SKM-1 (cell line): ENCODE results near the gene TRIM46.
A peak's percentile ranks its signal among the peaks of the same experiment; 100 is the strongest.

Source experiments
- DNase-seq: peaks from one replicate; lab custom pipeline; 2025; ENCODE audit not compliant: unreplicated experiment; lab: John Stamatoyannopoulos, UW

Gene TRIM46

GRCh38 chr1:155173478-155174323 lies at the start of gene TRIM46:
Gene TRIM46, plus strand, starts transcription at chr1:155173849. Its CDS starts 118 bp downstream, at chr1:155173967.
- DNase-seq = no peak

GRCh38 chr1:155124503-155125463 lies 48.9 kb upstream of the TRIM46 start:
- DNase-seq = no peak

- no peak for DNase-seq
These were observed 48.1 kb upstream of the TRIM46 start for GRCh38 chr1:155125511-155125945.

DNA sequence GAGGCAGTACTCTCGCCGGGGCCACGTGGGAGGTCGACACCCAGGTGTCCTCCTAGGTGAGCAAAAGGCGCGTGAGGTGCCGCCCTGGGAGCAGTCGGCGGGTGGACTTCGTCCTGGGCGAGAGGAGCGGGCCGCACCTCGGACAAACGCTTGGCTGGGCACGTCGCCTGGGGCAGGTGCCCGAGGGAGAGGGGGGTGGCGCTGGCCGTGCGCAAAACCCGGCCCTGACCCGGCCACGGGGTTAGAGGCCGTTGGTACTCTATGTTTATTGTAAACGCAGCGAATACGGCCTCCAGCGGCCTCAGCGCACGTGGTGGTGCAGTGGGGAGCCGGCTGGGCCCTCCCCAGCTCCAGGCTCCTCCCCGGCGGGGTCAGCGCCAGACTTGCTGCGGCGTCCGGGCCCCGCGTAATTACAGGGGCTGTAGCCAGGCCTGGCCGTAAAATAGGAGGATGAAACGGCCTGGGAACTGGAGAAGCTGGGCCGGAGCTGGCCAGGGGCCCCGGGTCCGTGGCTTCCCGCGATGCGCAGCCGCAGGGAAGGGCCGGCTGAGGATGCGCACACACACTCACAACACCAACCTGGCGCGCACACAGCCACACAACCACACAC lies 47.6 kb upstream of the TRIM46 start:
- DNase-seq = no peak

DNA sequence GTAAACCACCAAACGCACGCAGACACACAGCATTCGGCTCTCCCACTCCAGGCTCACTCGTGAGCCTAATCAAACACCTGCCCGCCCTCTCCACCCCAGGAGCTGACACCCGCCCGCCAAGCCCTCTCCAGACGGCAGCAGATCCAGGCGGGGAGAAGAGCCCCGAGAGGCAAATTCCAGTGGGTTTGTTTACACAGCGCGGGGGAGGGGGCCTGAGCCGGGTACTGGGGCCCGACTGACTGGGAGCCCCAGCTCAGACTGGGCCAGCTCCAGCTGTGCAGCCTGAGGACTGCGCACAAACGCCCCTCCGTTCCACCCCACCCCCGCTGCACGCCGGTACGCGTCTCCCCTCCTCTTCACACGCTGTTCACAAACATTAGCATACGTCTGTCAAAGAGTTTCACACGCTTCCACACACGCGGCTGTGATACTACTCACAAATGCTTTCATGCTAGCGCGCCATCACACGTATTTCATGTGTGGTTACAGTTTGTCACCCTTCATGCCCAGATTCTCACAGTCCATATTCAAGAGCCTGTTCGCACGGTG lies 47.0 kb upstream of the TRIM46 start:
- DNase-seq = no peak

GRCh38 chr1:155127105-155127966 lies 46.3 kb upstream of the TRIM46 start, which contains the start of gene EFNA1:
Gene EFNA1, plus strand, starts transcription at chr1:155127876. Its CDS starts 102 bp downstream, at chr1:155127978.
- no peak for DNase-seq

DNA sequence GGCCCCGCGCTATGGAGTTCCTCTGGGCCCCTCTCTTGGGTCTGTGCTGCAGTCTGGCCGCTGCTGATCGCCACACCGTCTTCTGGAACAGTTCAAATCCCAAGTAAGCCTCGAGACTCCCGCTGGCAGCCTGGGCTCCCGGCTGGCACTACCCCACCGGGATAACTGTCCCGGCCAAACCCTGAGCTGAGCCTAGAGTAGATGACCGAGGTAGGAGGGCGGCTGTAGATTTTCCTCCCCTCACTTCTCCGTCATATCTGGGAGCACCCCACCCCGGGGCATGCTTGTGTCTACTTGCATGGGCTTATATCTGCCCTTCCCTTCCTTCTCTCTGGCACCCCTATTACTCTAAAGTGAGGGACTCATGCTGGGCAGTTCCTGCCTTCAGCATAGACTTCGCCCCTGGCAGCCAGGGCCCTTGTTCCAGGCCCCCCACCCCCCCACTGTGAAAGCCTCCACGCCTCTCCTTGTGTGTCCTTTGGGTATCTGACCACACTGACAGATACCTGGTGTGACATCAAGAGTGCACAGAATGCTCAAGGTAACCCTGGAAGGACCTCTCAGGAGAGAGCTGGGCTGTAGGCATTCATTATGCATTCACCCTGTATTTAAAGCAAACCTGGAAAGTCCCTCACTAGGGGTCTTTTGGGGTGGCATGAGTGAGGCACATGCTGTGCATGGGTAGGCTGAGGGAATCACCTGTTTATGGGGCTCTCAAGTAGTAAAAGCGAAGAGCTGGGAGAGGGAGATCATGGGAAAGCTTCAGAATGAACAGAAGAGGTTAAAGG lies 45.5 kb upstream of the TRIM46 start:
- DNase-seq = no peak

DNA sequence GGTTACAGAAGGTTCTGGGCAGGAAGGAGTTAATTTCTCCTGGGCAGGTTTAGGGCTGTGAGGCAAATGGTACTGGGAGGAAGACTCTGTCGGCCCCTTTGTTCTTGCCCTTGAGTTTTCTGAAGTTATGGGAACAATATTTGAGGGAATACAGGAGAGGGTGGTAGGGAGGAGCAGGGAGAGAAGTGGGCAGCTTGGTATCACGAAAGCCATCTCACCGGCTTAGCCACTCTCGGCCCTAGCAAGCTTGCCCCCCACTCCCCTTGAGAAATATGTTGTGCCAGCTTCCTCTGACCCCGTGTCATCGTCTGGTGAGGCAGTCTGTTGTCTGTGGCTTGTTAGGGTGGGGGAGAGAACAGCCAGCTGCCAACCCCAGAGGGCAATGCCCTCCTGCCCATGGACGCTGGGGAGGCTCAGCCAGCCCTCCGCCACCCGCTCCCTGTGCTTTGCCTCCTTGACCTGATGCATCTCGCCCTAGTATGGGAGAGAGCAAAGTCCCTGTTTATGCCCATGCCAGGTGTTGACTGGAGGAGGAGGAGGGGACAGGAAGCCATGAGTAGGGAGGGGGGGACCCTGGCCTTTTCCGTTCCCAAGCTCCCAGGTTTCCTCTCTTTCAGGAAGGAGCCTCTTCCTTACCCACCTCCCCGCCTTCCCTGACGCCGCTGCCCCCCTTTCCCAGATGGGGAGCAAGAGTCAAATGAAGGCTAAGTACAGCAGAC lies 44.7 kb upstream of the TRIM46 start:
- no peak for DNase-seq

DNA sequence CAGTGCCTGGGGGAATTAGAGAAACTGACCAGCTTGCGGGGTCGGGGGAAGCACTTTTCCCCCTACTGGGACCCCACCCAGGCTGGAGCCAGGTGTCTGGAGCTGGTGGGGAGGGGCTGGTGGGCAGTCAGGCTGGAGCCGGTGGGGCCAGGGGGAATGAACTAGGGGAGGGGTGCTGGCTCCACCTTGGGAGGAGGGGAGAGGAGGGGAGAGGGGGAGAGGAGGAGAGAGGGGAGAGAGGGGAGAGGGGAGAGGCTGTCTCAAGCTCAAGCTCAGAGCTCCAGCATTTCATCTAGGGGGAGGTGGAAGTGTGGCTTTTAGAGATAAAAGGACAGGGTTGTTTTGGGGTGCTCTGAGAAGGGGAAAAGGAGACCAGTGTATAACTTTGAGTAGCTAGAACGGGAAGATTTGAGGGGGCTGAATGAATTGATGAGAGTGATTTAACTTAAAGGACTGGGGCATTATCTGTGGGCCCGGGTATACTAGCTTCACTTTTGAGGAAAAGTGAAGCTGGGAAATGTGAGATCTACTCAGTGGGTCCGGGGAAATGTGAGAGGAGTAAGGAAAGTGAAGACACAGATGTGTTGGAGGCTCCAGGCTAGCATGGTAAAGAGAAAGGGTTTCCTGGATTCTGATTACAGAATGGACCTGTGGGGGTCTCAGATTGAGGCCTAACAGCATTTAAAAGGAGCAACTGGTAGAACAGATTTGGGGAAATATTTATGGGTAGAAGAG lies 43.2 kb upstream of the TRIM46 start:
- no peak for DNase-seq

DNA sequence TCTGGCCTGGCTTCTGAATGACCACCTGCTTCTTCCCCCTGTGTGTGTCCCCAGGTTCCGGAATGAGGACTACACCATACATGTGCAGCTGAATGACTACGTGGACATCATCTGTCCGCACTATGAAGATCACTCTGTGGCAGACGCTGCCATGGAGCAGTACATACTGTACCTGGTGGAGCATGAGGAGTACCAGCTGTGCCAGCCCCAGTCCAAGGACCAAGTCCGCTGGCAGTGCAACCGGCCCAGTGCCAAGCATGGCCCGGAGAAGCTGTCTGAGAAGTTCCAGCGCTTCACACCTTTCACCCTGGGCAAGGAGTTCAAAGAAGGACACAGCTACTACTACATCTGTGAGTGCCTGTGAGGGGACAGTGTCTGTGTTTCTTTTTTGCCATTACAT lies 42.4 kb upstream of the TRIM46 start:
- no peak for DNase-seq

- no peak for DNase-seq
These were observed 41.8 kb upstream of the TRIM46 start for GRCh38 chr1:155131856-155132255.

GRCh38 chr1:155133799-155134281 lies 39.8 kb upstream of the TRIM46 start:
- no peak for DNase-seq

GRCh38 chr1:155134322-155134721 lies 39.3 kb upstream of the TRIM46 start:
- DNase-seq = no peak

DNA sequence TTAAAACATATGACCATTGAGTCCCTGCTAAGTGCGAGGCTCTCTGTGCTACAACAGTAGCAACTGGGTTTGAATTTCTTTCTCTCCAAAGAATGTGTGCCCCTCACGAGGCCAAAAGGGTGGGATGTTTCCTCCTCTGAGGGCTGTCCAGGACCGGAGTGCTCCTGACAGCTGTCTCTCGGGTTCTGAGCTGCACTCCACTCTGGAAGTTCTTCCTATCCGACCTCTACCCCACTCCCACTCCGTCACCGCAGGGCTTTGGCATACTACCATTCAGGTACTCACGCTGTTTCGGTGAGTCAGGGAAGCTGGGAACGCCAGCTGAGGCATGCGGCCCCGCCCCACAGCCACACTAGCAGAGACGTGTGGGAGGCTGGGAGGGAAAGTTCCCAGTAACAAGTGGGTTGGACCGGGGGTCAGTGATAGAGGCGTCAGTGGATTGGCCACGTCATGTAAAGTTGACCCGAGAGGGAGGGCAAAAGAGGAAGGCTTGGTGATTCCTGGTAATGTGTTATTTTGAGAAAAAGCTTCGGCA lies 38.7 kb upstream of the TRIM46 start:
- peak; percentile 32 for DNase-seq

DNA sequence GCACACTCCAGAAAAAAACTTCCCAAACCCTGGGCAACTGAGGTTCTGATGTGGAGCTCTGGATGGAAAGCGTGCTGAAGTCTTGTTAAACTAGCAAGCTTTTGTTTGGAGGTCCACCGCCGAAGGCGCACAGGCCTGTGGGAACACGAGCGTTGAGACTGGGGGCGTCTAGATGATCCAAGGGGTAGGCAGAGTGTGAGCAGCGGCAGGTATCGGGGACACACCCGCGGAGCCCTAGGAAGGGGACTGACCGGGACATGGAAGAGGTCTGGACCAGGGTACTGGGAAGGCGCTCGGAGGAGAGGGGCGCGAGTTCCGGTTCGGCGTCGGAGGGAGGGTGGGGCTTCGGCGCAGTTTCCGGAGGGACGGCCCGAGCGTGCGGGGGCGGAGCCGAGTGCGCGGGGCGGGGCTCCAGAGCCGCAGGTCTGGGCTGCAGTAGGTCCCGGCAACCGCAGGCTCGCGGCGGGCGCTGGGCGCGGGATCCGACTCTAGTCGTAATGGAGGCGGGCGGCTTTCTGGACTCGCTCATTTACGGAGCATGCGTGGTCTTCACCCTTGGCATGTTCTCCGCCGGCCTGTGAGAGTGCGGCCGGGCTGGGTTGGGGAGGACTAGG lies 38.1 kb upstream of the TRIM46 start, which contains the start of gene SLC50A1:
Gene SLC50A1, plus strand, starts transcription at position 438 of the 614 bp plus-strand sequence. Its CDS starts 60 bp downstream, at position 498.
- peak; percentile 86 for DNase-seq

DNA sequence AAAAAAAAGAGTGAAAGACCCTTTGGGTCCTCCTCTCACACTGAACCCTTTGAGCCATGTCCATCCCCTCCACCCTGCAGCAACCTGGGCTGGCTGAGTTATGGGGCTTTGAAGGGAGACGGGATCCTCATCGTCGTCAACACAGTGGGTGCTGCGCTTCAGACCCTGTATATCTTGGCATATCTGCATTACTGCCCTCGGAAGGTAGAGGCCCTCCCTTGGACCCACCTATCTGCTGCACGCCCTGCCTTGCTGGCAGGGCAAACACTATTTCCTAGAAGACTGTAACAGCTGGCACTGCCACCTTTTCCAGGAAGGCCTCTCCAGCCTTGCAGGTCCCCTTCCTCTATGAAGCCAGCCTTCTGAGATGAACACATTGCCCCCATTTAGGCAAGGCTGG lies 36.9 kb upstream of the TRIM46 start:
- no peak for DNase-seq
